Measurements from ENCODE around the gene LRMDA.

The LRMDA gene

GRCh38 chr10:75544386-75544785 is 113.0 kb downstream of the LRMDA start:
- DNase-seq: no peak

DNA sequence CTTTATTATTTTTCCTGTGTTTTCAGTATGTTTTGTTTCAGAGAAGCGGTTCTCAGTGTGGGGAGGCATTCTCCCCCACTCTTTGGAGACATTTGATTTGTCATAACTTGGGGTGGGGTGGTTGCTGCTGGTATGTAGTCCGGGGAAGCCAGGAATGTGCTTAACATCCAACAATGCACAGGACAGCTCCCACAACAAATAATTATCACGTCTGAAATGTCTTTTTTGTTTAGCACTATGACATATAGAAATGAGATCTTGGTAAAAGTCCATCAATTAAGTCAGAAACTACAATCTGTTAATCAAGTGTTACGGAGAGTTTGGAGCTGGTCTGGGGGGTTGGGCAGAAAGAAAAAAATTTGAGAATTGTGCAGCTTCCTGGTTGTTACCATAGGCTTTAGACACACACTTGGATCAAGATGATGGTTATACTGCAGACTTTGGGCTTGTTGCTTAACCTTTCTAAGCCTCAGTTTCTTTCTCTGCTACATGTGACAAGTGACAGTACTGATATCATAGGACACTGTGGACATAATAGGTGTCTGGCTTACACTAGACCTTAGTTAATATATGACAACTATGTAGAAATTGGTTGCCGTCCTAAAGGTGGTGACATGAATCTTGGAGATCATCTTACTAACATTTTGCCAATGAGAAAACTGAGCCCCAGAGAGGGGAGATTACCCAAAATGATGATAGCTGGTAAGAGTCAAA is 113.7 kb downstream of the LRMDA start:
- DNase-seq: no peak

DNA sequence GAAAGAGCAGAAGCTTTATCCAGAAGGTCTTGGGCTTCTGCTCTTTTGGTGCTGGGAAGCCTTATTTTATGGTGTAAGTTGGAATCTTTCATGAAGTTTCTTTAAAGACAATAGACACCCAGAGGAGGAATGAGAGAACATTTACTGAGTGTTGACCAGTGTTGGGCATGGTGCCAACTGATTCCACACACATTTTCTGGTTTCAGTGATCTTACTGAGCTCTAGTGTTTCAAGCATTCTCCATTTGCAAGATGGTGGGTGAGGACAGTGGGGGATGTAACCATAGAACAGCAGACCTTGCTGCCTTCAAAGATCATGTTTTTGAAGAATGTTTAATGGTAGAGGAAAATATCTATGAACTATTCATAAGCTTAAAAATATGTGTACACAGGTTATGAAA is 114.6 kb downstream of the LRMDA start:
- no peak for DNase-seq

DNA sequence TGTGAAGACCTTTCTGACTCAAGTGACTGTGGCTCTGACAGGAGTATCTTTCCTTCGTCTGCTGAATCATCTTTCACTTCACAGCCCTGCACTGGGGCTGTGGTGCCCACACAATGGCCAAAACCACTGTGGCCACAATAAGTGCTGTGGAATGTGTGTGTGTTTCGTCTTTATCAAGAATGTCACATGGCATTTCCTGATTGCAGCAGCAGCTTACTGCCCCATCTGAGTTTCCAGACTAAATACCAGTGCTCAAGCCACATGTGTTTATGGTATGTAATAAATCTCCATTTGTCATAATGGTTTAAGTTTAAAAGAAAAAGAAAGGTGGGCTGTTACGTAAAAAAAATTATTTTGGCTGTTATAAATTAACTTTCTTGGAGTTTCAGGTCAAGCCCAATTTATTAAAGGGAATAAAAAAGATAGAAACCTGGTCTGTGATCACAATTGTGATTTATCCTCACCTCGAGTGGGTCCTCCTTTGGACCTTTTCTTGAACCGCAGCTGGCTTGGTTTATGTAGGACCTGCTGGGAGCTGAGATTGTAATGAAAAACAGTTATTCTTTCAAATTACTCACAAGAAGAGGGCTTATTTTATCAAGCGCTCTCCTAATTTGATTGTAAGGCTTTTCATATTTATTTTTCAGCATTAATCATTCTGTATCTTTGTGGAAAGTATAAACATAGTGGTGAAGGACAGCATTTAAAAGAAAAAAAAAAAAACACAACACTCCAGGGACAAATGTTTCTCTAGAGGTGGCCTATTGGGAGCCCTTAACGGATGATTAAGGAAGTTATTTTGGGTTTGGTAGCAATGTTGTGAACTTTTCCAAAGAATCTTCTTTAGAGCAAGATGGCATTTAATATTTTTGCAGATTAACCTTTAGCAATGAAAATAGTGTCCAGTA is 116.2 kb downstream of the LRMDA start:
- DNase-seq: no peak

- DNase-seq: no peak
Observed at GRCh38 chr10:75548356-75548755, 116.9 kb downstream of the LRMDA start.

DNA sequence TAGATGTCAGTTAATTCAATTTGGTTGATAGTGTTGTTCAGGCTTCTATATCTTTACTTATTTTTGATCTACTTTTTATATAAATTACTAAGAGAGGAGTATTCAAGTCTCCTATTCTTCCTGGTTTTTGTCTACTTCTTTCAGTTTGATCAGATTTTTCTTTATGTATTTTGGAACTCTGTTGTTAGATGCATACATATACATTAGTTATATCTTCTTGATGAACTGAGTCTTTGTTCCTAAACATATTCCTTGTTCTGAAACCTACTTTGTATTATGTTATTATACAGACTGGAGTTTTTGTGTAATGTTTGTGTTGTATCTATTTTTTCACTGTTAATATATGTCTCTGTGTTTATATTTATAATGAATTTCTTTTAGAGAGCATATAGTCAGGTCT is 118.8 kb downstream of the LRMDA start:
- no peak for DNase-seq

DNA sequence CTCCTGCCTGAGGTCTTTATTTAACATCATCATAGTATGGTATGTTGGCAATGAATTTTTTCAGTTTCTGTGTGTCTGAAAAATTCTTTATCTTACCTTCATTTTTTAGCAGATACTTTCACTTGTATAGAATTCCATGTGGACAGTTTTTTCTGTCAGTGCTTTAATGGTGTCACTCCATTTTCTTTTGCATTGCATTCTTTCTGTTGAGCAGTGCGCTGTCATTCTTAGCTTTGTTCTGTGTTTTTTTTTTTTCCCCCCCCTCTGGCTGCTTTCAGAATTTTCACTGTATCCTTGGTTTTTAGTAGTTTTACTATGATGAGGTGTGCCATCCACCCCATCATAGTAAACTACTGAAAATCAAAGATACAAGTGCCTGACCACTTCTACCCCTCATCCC is 120.7 kb downstream of the LRMDA start:
- DNase-seq: no peak

GRCh38 chr10:75553550-75553949 is 122.1 kb downstream of the LRMDA start:
- DNase-seq: no peak

- no peak for DNase-seq
Observed at GRCh38 chr10:75555323-75555722, 123.9 kb downstream of the LRMDA start.

DNA sequence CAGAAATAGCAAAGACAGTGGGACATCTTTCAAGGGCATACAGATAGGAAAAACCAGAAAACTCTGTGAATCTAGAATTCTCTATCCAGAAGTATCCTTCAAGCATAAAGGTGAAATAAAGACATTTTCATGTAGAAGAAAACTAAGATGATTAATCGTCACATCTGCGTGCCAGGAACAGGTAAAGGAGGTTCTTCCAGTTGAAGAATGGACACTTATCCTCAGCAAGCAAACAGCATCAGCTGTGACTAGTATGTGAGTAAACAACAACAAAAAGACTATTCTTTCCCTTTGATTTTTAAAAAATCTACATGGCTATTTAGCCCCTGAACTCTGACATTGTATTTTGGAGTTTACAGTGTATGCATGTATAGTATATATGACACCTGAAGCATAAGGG is 124.9 kb downstream of the LRMDA start:
- no peak for DNase-seq

DNA sequence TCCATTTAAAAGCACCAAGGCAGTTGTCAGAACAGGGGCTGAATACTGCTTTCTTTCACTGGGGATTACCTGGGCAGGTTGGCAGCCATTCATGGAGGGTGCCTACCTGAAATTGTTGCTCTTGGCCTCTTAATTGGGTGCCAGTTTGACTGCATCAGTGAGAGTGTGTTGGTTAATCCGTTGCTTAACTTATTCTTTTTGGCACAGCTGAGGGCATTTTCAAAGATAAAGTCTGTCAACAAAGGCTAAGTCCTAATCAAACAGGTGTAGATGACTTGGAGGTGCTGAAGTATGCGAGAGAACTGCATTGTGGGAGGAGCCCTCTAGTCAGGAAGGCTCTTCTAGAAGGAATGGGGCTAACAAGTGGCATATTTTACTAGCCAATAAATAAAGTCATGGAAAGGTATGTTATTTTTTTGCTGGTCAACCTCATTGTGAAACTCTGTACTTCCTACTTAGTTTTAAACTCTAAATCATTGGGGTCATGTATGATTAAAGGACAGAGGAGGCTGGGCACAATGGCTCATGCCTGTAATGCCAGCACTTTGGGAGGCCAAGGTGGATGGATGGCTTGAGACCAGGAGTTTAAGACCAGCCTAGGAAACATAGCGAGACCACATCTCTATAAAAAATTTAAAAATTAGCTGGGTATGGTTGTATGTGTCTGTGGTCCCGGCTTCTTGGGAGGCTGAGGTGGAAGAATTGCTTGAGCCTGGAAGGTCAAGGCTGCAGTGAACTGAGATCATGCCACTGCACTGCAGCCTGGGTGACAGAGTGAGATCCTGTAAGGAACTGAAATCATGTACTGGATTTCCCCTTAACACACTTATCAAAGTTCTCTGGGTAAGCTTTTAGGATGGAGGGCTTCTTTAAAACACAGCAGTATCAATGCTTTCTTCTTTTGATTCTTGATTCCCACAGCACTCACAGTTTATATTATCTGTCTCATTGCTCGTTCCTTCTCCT is 134.1 kb downstream of the LRMDA start:
- no peak for DNase-seq

GRCh38 chr10:75568450-75569130 is 137.2 kb downstream of the LRMDA start:
- no peak for DNase-seq

GRCh38 chr10:75569506-75569905 is 138.1 kb downstream of the LRMDA start:
- DNase-seq: no peak

DNA sequence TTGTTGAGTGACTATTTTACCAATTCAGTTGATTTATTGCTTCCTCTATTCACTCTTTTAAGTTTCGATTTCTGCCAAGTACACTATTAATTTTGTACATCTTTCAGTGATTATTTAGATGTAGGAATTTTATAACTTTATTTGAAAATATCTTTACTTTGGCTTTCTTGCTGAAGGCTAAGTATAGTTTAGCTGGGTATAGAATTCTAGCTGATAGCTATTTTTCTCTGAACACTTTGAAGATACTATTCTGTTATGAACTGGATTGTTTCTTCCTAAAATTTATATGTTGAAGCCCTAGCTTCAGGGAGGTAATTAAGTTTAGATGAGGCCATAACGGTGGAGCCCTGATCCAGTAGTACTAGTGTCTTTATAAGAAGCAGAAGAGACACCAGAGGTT is 141.1 kb downstream of the LRMDA start:
- DNase-seq: no peak

- DNase-seq: no peak
Observed at GRCh38 chr10:75575940-75576339, 144.5 kb downstream of the LRMDA start.

- DNase-seq: no peak
Observed at GRCh38 chr10:75582102-75582501, 150.7 kb downstream of the LRMDA start.

DNA sequence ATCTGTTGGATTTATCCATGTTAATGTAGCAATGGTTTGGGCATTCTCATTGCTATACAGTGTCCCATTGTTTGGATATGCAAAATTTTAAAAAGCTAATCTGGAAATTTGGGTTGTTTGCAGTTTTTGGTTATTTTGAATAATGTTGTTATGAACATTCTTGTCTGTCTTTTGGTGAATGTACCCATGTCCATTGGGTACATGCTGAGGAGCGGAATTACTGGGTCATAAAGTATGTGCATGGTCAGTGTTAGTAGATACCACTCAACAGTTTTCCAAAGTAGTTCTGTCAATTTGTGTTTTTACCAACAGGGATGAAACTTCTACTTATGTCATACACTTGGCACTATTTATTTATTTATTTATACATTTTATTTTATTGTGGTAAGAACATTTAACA is 153.9 kb downstream of the LRMDA start:
- no peak for DNase-seq

- no peak for DNase-seq
Observed at GRCh38 chr10:75586814-75587213, 155.4 kb downstream of the LRMDA start.

DNA sequence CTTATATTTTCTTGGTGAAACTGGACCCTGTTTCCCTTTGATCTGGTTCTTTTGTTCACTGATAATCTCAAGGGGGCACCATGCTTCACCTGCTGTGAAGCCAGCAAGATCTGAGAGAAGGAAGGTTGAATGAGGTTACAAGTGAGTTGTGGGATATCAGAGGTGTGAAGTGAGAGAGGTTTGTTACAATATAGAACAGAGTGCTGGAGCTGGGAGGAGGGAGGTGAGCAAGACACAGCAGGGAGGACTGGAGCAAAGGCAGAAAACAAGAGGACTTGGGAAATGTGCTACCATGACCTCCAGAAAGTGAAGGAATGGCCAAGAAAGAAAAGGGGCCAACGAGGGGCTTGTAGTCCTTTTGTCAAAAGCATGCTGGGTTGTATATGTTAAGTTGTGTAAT is 156.6 kb downstream of the LRMDA start:
- DNase-seq: no peak

GRCh38 chr10:75589895-75590654 is 158.7 kb downstream of the LRMDA start:
- DNase-seq: no peak

GRCh38 chr10:75592151-75592787 is 160.8 kb downstream of the LRMDA start:
- no peak for DNase-seq

Data from hippocampal formation (tissue), 2 donors.